OCI-LY7 (cell line): ENCODE measurements around the gene DKK1. TPM values are rescaled to one million over a fixed set of nuclear protein-coding genes. Genes with fewer than 3 reads are reported as not detected.

Experiments
- BruUV-seq: library from RNA; stranded (reverse); fragments of 400-500 nt; replicated peaks from 2 replicates; lab custom pipeline; 2021; lab: Mats Ljungman, UMichigan
- CTCF ChIA-PET: fragments of 300-600 bp; sonication (Branson Sonifier 250); formaldehyde crosslinking; loops from one replicate; lab custom pipeline; 2022; ENCODE audit warnings: antibody characterized with exemption; ENCODE audit not compliant: unreplicated experiment; lab: Charles Lee
- POLR2A ChIA-PET: fragments of 300-600 bp; sonication (Branson Sonifier 250); formaldehyde crosslinking; loops from one replicate; lab custom pipeline; 2022; ENCODE audit warnings: antibody characterized with exemption; lab: Charles Lee
- DNase-seq: peaks from one replicate; pipeline ENCODE4 v3.0.0-alpha.2; 2015; ENCODE audit warnings: low spot score
- H2AFZ ChIP-seq: fragments of 200-600 bp; sonication (generic), shearing (Covaris generic); 2 replicates; pipeline ENCODE4 v1.6.1; 2014; ENCODE audit warnings: mild to moderate bottlenecking, antibody characterized with exemption, low read length, moderate library complexity
- H3K27ac ChIP-seq: fragments of 200-600 bp; sonication (generic); 2 replicates; pipeline ENCODE4 v1.5.1; 2014; ENCODE audit warnings: mixed run types, low read depth, mild to moderate bottlenecking, moderate library complexity, low read length, inconsistent platforms; ENCODE audit not compliant: poor library complexity, severe bottlenecking
- H3K36me3 ChIP-seq: fragments of 200-600 bp; sonication (generic); 2 replicates; pipeline ENCODE4 v1.6.1; 2014; ENCODE audit warnings: mild to moderate bottlenecking, antibody characterized with exemption, low read length, moderate library complexity, mixed read lengths; ENCODE audit not compliant: insufficient read depth
- H3K4me1 ChIP-seq: fragments of 200-600 bp; sonication (generic); 2 replicates; pipeline ENCODE4 v1.5.1; 2014; ENCODE audit warnings: mild to moderate bottlenecking, low read length; ENCODE audit not compliant: insufficient read depth, poor library complexity, severe bottlenecking
- H3K4me2 ChIP-seq: fragments of 200-600 bp; sonication (generic); 2 replicates; pipeline ENCODE4 v1.6.1; 2014; ENCODE audit warnings: mild to moderate bottlenecking, low read length
- H3K4me3 ChIP-seq: fragments of 200-600 bp; sonication (generic); 2 replicates; pipeline ENCODE4 v1.5.1; 2014; ENCODE audit warnings: mild to moderate bottlenecking, low read depth, low read length; ENCODE audit not compliant: poor library complexity, severe bottlenecking
- H3K79me2 ChIP-seq: fragments of 200-600 bp; sonication (generic); 2 replicates; pipeline ENCODE4 v1.6.1; 2016; ENCODE audit warnings: low read depth, mild to moderate bottlenecking, low read length, moderate library complexity, mixed read lengths; ENCODE audit not compliant: insufficient read depth
- H3K9me2 ChIP-seq: fragments of 200-600 bp; sonication (generic); 2 replicates; pipeline ENCODE4 v1.6.1; 2016; ENCODE audit warnings: mild to moderate bottlenecking, low read length, mixed read lengths; ENCODE audit not compliant: insufficient read depth
- H3K9me3 ChIP-seq: fragments of 200-600 bp; sonication (generic); 2 replicates; pipeline ENCODE4 v1.6.1; 2014; ENCODE audit warnings: mild to moderate bottlenecking, mixed run types, low read length, mixed read lengths
- H4K20me1 ChIP-seq: fragments of 200-600 bp; sonication (generic); 2 replicates; pipeline ENCODE4 v1.6.1; 2014; ENCODE audit warnings: mild to moderate bottlenecking, antibody characterized with exemption, low read length, moderate library complexity, mixed read lengths; ENCODE audit not compliant: insufficient read depth
- EZH2phosphoT487 ChIP-seq: fragments of 200-600 bp; sonication (generic); IDR thresholded peaks from 2 replicates; pipeline ENCODE4 v1.6.1; 2018; ENCODE audit warnings: low read depth, borderline replicate concordance, mild to moderate bottlenecking, mixed run types, antibody characterized with exemption, low read length, moderate library complexity, mixed read lengths
- intact Hi-C: fragments of 100-400 bp; cut with micrococcal nuclease; formaldehyde crosslinking; loops from one replicate; pipeline ENCODE4 v1.10.0; 2022; ENCODE audit not compliant: unreplicated experiment
- total RNA-seq, 2 experiments: library from RNA; depleted of rRNA in 1 of 2; stranded (reverse); fragments of >200 nt in 1 of 2; shearing (Covaris generic) in 1 of 2; gene quantifications; 2 replicates each; pipeline ENCODE4 v1.2.3, GENCODE V29; 2014 to 2022
- TF ChIP-seq, protein P1 (sequence below): fragments of 200-600 bp; sonication (generic); conservative IDR thresholded peaks from 2 replicates; pipeline ENCODE4 v1.5.1; 2014; ENCODE audit warnings: mild to moderate bottlenecking, antibody characterized with exemption, low read length, moderate library complexity, mixed read lengths

DKK1 gene
- total RNA-seq, 2 experiments from 2014 or later: not detected

DNA sequence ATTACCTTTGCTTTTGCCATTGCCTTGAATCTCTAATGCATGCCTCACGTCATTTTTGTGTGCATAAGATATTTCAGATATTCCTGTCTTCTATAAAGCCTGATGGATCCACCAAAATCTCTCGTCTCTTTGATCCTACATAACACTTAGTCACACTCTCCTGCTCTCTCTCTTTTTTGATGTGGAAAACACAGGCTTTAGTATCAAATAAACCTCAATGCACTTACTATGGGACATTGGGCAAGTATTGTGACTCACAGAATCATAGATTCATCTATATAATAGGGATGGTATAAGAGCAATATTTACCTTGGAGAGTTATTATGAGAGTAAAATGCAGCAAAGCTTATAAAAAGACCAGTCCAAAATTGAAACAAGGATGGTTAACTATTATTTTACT lies 39.1 kb downstream of the DKK1 start:
- DNase-seq: no peak
- Histone ChIP-seq H3K4me2 (no peak overlapping the region), H3K79me2 (no peaks in the 10 kb centered on the region), H3K9me3 (no peaks in the 10 kb centered on the region), H3K4me3 (no peak overlapping the region), H3K27ac (no peak overlapping the region), H3K9me2 (no peaks in the 10 kb centered on the region), H3K4me1 (no peaks in the 10 kb centered on the region), H3K36me3 (no peaks in the 10 kb centered on the region), H4K20me1 (no peaks in the 10 kb centered on the region), H2AFZ (no peak overlapping the region)
- ChIA-PET CTCF (no interaction called here), POLR2A (no interaction called here)
- intact Hi-C loops: no loop called here
- no TSS peak for BruUV-seq
- TF ChIP-seq, protein P1, sequence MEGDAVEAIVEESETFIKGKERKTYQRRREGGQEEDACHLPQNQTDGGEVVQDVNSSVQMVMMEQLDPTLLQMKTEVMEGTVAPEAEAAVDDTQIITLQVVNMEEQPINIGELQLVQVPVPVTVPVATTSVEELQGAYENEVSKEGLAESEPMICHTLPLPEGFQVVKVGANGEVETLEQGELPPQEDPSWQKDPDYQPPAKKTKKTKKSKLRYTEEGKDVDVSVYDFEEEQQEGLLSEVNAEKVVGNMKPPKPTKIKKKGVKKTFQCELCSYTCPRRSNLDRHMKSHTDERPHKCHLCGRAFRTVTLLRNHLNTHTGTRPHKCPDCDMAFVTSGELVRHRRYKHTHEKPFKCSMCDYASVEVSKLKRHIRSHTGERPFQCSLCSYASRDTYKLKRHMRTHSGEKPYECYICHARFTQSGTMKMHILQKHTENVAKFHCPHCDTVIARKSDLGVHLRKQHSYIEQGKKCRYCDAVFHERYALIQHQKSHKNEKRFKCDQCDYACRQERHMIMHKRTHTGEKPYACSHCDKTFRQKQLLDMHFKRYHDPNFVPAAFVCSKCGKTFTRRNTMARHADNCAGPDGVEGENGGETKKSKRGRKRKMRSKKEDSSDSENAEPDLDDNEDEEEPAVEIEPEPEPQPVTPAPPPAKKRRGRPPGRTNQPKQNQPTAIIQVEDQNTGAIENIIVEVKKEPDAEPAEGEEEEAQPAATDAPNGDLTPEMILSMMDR: no peak
- TF ChIP-seq EZH2phosphoT487: no peak

DNA sequence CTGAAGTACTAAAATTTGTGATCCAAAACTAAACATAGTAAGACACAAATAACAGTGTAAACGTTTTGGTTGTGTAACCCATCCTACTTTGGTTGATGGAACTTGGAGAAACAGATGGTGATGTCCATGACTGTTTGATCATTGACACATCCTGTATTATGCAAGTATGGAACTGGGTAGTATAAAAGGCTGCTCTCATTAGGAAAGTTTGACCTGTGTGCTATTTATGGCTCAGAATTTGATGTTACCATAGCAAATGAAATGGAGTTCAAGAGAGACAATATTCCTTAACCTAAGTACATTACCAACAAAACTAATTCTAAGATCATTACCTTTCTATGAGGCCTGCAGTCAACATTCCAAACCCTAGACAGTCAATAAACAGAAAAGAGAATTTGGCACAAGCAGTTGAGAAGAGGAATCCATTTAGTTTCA lies 39.9 kb downstream of the DKK1 start:
- POLR2A ChIA-PET: interaction anchor here (0.6 kb wide), 1 partner anchor 54 kb away, joined by 4 read pairs; no protein-coding TSS in a partner anchor
- no peak overlapping the region for H3K27ac ChIP-seq
- no TSS peak for BruUV-seq

DNA sequence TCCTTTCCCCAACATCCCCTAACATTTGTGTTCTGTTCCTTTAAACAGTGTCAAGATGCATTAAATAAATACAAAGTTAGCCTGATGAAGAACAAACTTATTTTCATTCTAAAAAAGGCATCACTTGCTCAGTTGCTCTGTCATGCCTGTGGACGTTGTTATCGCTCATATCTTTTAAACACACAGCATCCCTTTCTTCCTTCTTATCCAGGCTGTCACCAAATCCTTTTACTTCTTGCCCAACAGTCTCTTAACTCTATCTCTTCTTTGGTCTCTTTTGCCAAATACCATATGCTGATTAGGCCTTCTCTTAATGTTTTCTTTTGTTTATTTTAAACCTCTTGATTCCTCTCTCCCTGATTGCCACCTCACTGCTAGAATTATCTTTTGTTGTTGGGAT lies 43.9 kb downstream of the DKK1 start:
- Histone ChIP-seq H3K4me2 (no peak overlapping the region), H4K20me1 (no peaks in the 10 kb centered on the region), H3K4me3 (no peak overlapping the region), H3K79me2 (no peaks in the 10 kb centered on the region), H2AFZ (no peak overlapping the region), H3K9me3 (no peaks in the 10 kb centered on the region), H3K4me1 (no peaks in the 10 kb centered on the region), H3K36me3 (no peaks in the 10 kb centered on the region), H3K27ac (no peak overlapping the region), H3K9me2 (no peaks in the 10 kb centered on the region)
- CTCF ChIA-PET: no interaction called here
- no TSS peak for BruUV-seq
- no peak for DNase-seq
- TF ChIP-seq, protein P1: no peak
- TF ChIP-seq EZH2phosphoT487: no peak
- POLR2A ChIA-PET: no interaction called here
- intact Hi-C loops: no loop called here

More for the DNA sequence above, 39.9 kb downstream of the DKK1 start:
- DNase-seq: no peak
- CTCF ChIA-PET: no interaction called here
- TF ChIP-seq, protein P1: no peak
- TF ChIP-seq EZH2phosphoT487: no peak
- H3K9me2 ChIP-seq: no peaks in the 10 kb centered on the region
- no peaks in the 10 kb centered on the region for H3K9me3 ChIP-seq
- H4K20me1 ChIP-seq: no peaks in the 10 kb centered on the region
- H3K4me3 ChIP-seq: no peak overlapping the region
- H3K4me2 ChIP-seq: no peak overlapping the region
- no peak overlapping the region for H2AFZ ChIP-seq
- H3K4me1 ChIP-seq: no peaks in the 10 kb centered on the region
- H3K79me2 ChIP-seq: no peaks in the 10 kb centered on the region
- intact Hi-C loops: no loop called here
- H3K36me3 ChIP-seq: no peaks in the 10 kb centered on the region
